MCF 10A (cell line): ENCODE results near the gene DNAH6. TPM values are rescaled to one million over a fixed set of nuclear protein-coding genes. Genes with fewer than 3 reads are reported as not detected.
A peak's percentile ranks its signal among the peaks of the same experiment; 100 is the strongest.

ENCODE experiments used
- BruUV-seq: library from RNA; stranded (reverse); fragments of 400-500 nt; replicated peaks from 2 replicates; lab custom pipeline; 2021; lab: Mats Ljungman, UMichigan
- CTCF ChIA-PET: fragments of 300-600 bp; sonication (Branson Sonifier 250); formaldehyde crosslinking; extraction: SDS; loops from one replicate; lab custom pipeline; 2021; ENCODE audit warnings: antibody characterized with exemption, inconsistent platforms; lab: Yijun Ruan, JAX
- POLR2A ChIA-PET: fragments of 300-600, 350-650 bp; sonication (Branson Sonifier 250); formaldehyde crosslinking; extraction: SDS; loops from one replicate; lab custom pipeline; 2020; ENCODE audit warnings: antibody characterized with exemption, inconsistent platforms; lab: Yijun Ruan, JAX
- DNase-seq: peaks from one replicate; pipeline ENCODE4 v3.0.0-alpha.2; 2018; ENCODE audit not compliant: unreplicated experiment
- H3K27ac Mint-ChIP-seq: one replicate; pipeline ENCODE4 v1.8.0; 2022; ENCODE audit warnings: mild to moderate bottlenecking, low read depth, mixed read lengths; ENCODE audit not compliant: unreplicated experiment
- H3K27me3 Mint-ChIP-seq: one replicate; pipeline ENCODE4 v1.8.0; 2022; ENCODE audit warnings: mixed read lengths; ENCODE audit not compliant: insufficient read depth, unreplicated experiment
- H3K36me3 Mint-ChIP-seq: one replicate; pipeline ENCODE4 v1.8.0; 2022; ENCODE audit warnings: mild to moderate bottlenecking, moderate library complexity, mixed read lengths; ENCODE audit not compliant: insufficient read depth, unreplicated experiment
- H3K4me1 Mint-ChIP-seq: one replicate; pipeline ENCODE4 v1.8.0; 2022; ENCODE audit warnings: mixed read lengths; ENCODE audit not compliant: insufficient read depth, unreplicated experiment
- H3K4me3 Mint-ChIP-seq: one replicate; pipeline ENCODE4 v1.8.0; 2022; ENCODE audit warnings: mild to moderate bottlenecking, moderate library complexity, mixed read lengths; ENCODE audit not compliant: unreplicated experiment
- H3K9me3 Mint-ChIP-seq: one replicate; pipeline ENCODE4 v1.8.0; 2022; ENCODE audit warnings: mixed read lengths; ENCODE audit not compliant: unreplicated experiment
- intact Hi-C: fragments of 100-400 bp; cut with micrococcal nuclease; formaldehyde crosslinking; loops from 2 replicates; pipeline ENCODE4 v1.14.1; 2022
- total RNA-seq: library from RNA; stranded (reverse); gene quantifications from 2 replicates; pipeline ENCODE4 v1.2.3, GENCODE V29; 2022
- TF ChIP-seq, protein P1 (sequence below): fragments of 200-600 bp; IDR thresholded peaks from one replicate; pipeline ENCODE4 v1.8.0; 2022; ENCODE audit warnings: antibody characterized with exemption, mild to moderate bottlenecking; ENCODE audit not compliant: unreplicated experiment

DNAH6 gene
- total RNA-seq, 1 experiment from 2014 or later: 0.14 TPM

DNA sequence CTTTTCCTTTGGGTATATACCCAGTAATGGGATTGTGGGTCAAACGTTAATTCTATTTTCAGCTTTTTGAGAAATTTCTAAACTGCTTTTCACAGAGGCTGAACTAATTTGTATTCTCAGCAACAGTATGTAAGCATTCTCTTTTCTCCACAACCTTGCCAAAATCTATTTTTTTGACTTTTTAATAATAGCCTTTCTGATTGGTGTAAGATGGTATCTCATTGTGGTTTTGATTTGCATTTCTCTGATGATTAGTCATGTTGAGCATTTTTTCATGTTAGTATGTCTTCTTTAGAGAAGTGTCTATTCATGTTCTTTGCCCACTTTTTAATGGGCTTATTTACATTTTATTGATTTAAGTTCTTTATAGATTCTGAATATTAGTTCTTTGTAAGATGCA, 219.1 kb downstream of the DNAH6 start:
- H3K27me3 Mint-ChIP-seq: no peaks in the 10 kb centered on the region
- no peaks in the 10 kb centered on the region for H3K36me3 Mint-ChIP-seq
- POLR2A ChIA-PET: no interaction called here

GRCh38 chr2:84741182-84741822, 225.0 kb downstream of the DNAH6 start:
- no TSS peak for BruUV-seq
- no peaks in the 10 kb centered on the region for H3K4me1 Mint-ChIP-seq
- H3K4me3 Mint-ChIP-seq: no peak overlapping the region
- intact Hi-C loops: no loop called here
- CTCF ChIA-PET: interaction anchor here (0.6 to 1.1 kb wide), 5 partner anchors 9 to 911 kb away, joined by 3 to 5 read pairs (median 3); no protein-coding TSS in a partner anchor
- POLR2A ChIA-PET: no interaction called here
- no peaks in the 10 kb centered on the region for H3K9me3 Mint-ChIP-seq
- H3K27me3 Mint-ChIP-seq: no peaks in the 10 kb centered on the region
- H3K36me3 Mint-ChIP-seq: no peaks in the 10 kb centered on the region
- DNase-seq: peak; percentile 36
- TF ChIP-seq, protein P1, sequence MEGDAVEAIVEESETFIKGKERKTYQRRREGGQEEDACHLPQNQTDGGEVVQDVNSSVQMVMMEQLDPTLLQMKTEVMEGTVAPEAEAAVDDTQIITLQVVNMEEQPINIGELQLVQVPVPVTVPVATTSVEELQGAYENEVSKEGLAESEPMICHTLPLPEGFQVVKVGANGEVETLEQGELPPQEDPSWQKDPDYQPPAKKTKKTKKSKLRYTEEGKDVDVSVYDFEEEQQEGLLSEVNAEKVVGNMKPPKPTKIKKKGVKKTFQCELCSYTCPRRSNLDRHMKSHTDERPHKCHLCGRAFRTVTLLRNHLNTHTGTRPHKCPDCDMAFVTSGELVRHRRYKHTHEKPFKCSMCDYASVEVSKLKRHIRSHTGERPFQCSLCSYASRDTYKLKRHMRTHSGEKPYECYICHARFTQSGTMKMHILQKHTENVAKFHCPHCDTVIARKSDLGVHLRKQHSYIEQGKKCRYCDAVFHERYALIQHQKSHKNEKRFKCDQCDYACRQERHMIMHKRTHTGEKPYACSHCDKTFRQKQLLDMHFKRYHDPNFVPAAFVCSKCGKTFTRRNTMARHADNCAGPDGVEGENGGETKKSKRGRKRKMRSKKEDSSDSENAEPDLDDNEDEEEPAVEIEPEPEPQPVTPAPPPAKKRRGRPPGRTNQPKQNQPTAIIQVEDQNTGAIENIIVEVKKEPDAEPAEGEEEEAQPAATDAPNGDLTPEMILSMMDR: peak; percentile 13
- no peak overlapping the region for H3K27ac Mint-ChIP-seq

More for the DNA sequence above, 219.1 kb downstream of the DNAH6 start:
- intact Hi-C loops: no loop called here
- no peak overlapping the region for H3K27ac Mint-ChIP-seq
- H3K9me3 Mint-ChIP-seq: peaks cover 7% of the 10 kb centered on the region
- CTCF ChIA-PET: interaction anchor here (0.6 kb wide), 1 partner anchor 122 kb away, joined by 3 read pairs; no protein-coding TSS in a partner anchor
- TF ChIP-seq, protein P1: no peak
- BruUV-seq: no TSS peak
- H3K4me3 Mint-ChIP-seq: no peak overlapping the region
- DNase-seq: no peak
- H3K4me1 Mint-ChIP-seq: no peaks in the 10 kb centered on the region

DNA sequence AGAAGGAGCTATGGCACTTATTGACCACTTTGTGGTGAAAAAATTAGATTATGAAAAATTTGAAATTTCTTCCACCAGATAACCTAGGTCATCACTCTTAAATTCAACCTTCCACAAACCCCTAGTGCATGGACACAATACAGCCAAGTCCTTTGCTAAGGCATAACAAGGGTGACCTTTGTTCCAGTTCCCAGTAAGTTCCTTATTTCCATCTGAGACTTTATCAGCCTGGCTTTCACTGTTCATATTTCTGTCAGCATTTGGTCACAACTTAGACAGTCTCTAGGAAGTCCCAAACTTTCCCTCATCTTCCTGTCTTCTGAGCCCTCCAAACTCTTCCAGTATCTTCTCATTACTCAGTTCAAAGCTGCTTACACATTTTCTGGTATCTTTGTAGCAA, 232.0 kb downstream of the DNAH6 start:
- no peaks in the 10 kb centered on the region for H3K36me3 Mint-ChIP-seq
- peaks cover 8% of the 10 kb centered on the region for H3K4me1 Mint-ChIP-seq
- ChIA-PET POLR2A (no interaction called here), CTCF (no interaction called here)
- no TSS peak for BruUV-seq
- H3K4me3 Mint-ChIP-seq: no peak overlapping the region
- H3K9me3 Mint-ChIP-seq: peaks cover 8% of the 10 kb centered on the region
- no peak for DNase-seq
- TF ChIP-seq, protein P1: no peak
- intact Hi-C loops: no loop called here
- no peaks in the 10 kb centered on the region for H3K27me3 Mint-ChIP-seq
- no peak overlapping the region for H3K27ac Mint-ChIP-seq

DNA sequence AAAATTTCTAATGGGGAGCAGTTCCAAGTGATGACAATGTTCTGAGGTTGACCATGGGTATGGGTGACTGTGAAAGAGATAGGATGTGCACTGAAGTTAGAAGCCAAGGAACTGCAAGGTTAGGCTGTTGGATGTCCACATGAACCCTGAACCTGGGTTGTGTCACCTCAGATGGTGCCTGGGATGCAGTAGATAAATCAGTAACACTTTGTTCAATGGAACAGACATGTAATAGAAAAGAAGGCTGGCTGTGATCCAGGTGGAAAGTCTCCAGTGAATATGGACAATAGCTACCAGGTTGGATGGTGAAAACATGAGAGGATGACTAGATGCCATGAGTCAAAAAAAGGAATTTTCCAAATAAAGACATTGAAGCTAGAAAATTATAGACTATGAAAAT, 233.1 kb downstream of the DNAH6 start:
- TF ChIP-seq, protein P1: no peak
- Mint-ChIP-seq H3K4me3 (no peak overlapping the region), H3K27ac (no peak overlapping the region), H3K27me3 (no peaks in the 10 kb centered on the region), H3K36me3 (no peaks in the 10 kb centered on the region), H3K4me1 (peaks cover 8% of the 10 kb centered on the region), H3K9me3 (peaks cover 8% of the 10 kb centered on the region)
- peak; percentile 38 for DNase-seq
- BruUV-seq: no TSS peak
- ChIA-PET CTCF (interaction anchor here (0.5 to 1.0 kb wide), 2 partner anchors 56 to 115 kb away, joined by 3 read pairs; no protein-coding TSS in a partner anchor), POLR2A (no interaction called here)
- intact Hi-C loops: no loop called here
